Stimulated activated CD4-positive, alpha-beta T cell treated with anti-CD3 and anti-CD28 coated beads, Interleukin-4, amount 100 ng/mL, for 24 hours (primary cell): Measurements from ENCODE around the gene DLG1.

Experiments
- DNase-seq: peaks from one replicate; pipeline ENCODE4 v3.0.0-alpha.2; 2020

DLG1 gene

DNA sequence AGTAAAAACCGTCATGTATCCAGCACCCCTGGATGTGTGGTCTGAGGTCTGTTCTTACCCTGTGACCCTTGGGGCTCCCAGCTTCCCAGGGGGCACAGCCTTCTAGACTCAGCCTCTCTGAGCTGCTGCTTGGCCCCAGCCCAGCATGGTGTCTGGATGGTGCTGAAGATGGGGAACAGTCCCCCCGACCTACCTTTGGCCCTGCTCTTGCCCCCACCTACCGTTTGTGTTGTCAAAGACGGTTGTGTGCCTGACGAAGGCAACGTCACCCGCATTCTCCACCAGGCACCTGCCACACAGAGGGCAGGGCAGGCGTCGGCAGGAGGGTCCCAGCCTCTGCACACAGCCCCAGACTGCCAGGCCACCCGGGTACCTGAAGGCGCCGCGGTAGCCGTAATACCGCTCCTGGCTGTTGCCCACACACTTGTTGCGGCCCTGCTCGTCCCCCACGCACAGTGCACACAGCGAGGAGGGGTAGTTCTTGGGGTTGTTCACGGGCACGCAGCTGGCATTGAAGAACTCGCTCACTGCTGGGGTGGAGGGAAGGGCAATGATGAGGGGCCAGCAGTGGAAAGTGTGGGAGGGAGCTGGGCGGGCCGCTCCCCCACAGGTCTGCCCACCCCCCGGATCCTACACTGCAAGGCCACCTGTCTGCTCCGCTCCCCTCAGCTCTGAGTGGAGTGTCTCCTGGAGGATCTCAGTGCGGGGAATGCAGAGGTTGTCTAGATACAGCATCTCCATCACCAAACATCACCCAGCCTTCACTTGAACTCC, 289.8 kb downstream of the DLG1 start:
- no peak for DNase-seq

DNA sequence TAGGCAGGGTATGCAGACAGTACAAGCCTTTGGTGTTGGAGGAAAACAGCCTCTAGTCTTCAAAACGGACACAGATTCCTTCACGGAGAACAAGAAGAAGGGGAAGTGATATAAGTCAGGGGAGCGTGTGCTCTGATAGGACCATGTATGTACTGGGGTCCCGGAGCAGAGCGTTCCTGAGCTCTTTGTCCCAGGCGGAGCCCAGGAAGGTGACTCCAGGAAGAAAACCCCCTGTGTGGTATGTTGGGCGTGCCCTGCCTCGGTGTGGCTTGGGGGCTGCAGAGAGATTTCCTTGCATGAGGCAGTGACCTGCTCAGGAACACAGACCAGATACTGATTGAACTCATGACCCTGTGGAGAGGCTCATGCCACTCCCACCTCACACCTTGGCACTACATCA, 290.5 kb downstream of the DLG1 start:
- DNase-seq: no peak

- DNase-seq: no peak
Observed at GRCh38 chr3:197007296-197007940, 291.0 kb downstream of the DLG1 start.

- DNase-seq: no peak
Observed at GRCh38 chr3:197006860-197007259, 291.6 kb downstream of the DLG1 start.

DNA sequence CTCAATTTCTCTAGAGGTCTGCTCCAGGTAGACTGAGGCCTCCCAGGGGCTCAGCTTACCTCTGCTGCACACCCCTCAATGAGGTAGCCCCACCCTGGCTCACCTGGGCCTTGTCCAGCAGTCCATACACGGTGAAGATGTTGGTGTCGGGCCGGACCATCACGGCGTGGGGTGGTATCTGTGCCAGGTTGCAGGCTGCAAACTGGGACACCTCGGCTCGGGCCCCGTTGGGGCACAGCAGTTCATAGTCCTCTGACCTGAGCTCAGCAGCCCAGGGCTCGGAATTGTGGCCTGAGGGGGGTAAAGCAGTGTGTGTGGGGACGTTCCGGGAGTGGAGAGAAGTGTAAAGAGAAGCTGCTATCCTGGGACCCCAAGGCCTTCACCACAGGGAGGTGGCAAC, 292.0 kb downstream of the DLG1 start:
- no peak for DNase-seq

GRCh38 chr3:197003461-197004385, 294.7 kb downstream of the DLG1 start:
- DNase-seq: no peak

GRCh38 chr3:197002701-197003454, 295.5 kb downstream of the DLG1 start:
- peak; percentile 78 for DNase-seq

DNA sequence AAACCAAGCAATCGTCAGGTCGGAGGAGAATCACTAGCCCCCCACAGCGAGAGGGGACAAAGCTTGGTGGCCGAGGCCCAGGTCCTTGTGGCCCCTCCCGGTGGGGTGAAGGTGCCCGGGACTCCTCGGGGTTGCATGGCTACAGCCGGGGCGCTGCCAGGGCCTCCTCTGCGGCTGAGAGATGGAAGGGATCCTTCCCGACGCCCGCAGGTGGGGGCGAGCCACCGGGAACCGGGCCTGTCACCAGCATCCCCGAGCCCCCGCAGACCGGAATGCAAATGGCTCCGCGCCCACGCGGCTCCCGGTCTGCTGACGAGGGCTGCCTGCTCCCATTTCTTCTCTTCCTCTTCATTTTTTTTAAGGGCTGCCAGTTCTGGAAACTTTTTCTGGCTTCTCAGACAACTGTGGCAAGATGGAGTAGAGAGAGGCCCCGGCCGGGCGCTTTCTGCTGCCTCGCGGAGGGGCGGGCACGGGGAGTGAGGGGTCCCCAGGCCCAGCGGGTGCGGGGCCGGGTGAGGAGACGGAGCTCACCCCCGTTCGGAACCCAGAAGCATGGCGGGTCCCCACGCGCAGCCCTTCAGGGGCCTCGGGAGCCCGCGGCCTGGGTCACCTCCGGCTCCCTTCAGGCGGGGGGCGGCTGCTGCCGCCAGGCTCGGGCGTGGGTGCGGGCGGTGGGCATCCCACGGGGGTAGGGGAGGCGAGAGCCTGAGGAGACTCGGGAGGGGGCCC, 296.3 kb downstream of the DLG1 start:
- no peak for DNase-seq

DNA sequence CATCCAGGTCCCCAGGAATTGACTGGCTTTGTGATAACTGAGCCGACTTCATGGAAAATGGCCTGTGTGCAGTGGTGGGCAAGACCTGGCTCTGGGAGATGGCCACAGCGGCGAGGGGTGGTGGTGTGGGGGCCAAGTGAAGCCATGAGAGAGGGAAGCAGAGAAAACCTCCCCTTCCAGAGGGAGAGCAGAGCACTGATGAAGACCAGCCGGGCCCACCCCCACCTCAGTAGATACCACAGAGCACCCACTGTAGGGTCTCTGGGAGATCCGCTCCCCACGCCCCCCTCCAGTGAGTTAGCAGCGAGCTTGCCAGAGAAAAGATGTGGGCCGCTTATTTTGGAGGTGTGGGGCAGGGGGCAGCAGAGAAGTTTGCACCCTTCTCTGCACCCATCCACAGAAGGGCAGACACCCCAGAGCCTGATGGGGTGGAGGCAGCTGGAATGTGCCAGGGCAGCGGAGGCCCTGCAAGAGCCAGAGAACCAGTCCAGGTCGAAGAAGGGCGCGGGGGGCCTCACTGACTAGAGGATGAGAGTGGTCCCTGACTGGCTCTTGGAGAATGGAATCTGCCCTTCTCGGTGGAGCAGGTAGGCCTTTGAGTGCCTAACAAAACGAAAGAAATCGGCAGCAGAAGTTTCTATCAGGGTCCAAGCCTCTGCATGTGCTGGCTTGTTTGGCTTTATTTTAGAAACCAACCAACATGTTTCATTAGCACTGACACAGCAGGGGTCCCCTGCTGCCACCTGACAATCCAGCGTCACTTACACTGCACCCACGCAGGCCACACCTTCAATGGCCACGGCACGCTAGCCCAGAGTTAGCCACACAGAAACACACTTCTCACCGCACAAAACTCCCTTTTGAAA, 297.1 kb downstream of the DLG1 start:
- no peak for DNase-seq

DNA sequence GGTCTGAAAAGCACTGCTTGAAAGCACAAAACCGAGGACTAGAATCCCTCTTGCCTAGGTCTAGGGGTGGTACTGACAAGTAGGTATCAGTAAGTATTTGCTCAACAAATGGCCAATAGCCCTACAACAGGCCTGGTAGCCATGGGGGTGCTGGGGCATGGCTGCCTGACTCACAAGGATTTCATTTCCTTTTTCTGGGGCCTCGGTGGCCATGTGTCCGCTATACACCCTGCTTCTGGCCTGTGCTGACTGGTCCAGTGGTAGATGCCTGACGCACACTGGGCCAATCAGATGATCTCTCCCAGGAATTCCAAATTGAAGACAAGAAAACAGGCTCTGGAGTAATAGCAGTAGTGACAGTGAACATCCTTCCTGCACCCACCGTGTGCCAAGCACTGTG, 298.2 kb downstream of the DLG1 start:
- no peak for DNase-seq

GRCh38 chr3:196998966-196999760, 299.2 kb downstream of the DLG1 start:
- no peak for DNase-seq

DNA sequence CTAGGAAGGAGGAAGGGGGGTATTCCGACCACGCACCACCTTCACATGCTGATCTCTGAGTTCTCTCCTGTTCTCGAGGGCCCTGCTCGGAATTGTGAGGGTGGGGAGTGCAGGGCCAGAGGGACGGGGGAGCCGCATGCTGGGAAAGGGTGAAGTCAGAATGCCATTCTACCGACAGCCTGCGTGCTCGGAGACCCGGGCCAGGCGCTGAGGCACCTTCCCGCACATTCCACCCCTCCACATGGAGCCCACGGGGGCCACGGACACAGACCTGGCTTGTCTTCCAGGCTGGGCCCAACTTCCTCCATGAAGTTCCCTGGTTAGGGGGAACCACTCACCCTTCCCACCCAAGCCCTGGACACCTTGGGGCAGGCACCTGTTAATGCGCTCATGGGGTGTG, 301.1 kb downstream of the DLG1 start:
- no peak for DNase-seq

DNA sequence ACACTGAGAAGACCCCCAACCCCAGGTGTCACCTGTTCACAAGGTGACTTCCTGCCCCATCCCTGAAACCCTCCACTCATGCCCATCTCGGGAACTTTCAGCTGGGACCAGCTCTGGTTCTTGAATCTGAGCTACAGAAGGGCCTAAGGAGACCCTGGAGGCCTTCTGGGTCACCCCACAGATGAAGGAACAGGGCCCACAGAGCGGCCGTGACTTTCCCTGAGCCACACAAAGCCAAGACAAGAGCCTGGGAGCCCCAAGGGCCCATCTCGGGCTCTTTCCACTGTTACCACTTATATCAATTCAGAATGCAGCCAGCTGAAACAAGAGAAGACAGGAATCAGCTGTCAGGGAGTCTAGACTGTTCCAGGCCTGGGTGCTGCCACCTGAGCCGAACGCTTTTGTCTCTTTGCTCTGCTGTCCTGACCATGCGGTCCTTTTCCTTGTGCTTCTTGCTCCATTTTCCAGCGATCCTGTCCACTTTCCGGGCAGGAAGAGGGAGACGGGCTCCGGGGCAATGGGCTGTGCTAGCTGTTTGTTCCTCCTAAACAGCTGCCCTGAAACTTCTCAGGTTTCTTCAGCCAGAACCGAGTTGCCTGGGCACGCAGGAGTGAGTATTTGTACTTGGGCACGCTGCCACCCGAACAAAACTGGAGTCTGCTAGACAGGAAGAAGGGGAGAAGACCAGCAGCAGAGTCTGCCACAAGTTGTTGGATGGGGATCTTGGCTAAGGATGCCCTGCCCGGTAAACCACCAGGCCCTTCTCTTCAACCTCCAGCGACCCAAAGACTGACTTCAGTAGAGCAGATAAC, 301.8 kb downstream of the DLG1 start:
- DNase-seq: no peak

GRCh38 chr3:196995646-196996355, 302.6 kb downstream of the DLG1 start:
- DNase-seq: no peak

GRCh38 chr3:196995027-196995426, 303.4 kb downstream of the DLG1 start:
- DNase-seq: no peak

DNA sequence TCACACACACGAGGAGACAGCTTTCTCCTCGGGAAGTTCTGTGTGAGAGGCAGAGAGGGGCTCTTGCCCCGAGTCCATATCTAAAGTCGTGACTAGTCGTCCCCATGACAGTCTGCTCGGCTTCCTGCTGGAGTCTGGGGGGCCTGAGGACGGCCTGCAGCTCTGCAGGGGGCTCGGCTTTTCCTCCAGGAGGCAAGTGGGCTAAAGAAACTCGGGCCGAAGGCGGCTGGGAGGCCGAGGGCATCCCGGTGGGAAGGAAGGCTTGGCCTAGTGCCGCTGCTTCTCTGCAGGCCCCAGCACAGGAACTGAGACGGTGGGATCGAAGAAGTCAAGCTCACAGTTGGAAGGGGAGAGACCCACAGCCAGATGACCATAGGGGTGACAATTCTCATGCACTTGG, 304.4 kb downstream of the DLG1 start:
- DNase-seq: no peak
